Suprapubic skin (tissue), 4 donors: Measurements from ENCODE around the gene MCM5.
"Not testable (repeated sequence)": the region's sequence is repeated elsewhere in the genome, so short reads cannot be mapped to it uniquely, and the experiment has no call there.

ENCODE experiments used
- EP300 ChIP-seq: sonication (generic); formaldehyde crosslinking; IDR thresholded peaks from one replicate; pipeline ENCODE4 v1.6.1; 2017; ENCODE audit warnings: antibody characterized with exemption
- POLR2A ChIP-seq, 2 donors: fragments of 450-650 bp; IDR thresholded peaks; one replicate each; pipeline ENCODE4 v1.6.1; 2017; ENCODE audit warnings: antibody characterized with exemption in 2 of 2, mild to moderate bottlenecking in 2 of 2, moderate library complexity in 2 of 2
- POLR2AphosphoS5 ChIP-seq, 3 donors: sonication (generic); formaldehyde crosslinking; IDR thresholded peaks; one replicate each; pipeline ENCODE4 v1.6.1; 2017; ENCODE audit warnings: antibody characterized with exemption in 3 of 3
- TF ChIP-seq, protein P1 (sequence below), 2 donors: fragments of 200-600 bp in 1 of 2; fragments of 450-650 bp in 1 of 2; sonication (generic) in 1 of 2; IDR thresholded peaks; one replicate each; pipeline ENCODE4 v1.5.1; 2016 to 2019; ENCODE audit warnings: antibody characterized with exemption in 2 of 2, mild to moderate bottlenecking in 1 of 2, moderate library complexity in 1 of 2

DNA sequence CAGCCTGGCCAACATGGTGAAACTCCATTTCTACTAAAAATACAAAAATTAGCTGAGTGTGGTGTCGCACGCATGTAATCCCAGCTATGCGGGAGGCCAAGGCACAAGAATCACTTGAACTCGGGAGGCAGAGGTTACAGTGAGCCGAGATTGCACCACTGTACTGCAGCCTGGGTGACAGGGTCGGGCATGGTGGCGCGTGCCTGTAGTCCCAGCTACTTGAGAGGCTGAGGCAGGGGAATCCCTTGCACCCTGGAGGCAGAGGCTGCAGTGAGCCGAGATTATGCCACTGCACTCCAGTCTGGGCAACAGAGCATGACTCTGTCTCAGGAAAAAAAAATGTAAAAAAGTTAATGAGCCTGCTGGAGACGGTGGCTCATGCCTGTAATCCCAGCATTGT lies 60.0 kb downstream of the MCM5 start:
- TF ChIP-seq POLR2AphosphoS5 (IDR thresholded peaks at IDR 0.05); EP300; POLR2A (IDR thresholded peaks at IDR 0.05): not testable (repeated sequence)
- TF ChIP-seq, protein P1, sequence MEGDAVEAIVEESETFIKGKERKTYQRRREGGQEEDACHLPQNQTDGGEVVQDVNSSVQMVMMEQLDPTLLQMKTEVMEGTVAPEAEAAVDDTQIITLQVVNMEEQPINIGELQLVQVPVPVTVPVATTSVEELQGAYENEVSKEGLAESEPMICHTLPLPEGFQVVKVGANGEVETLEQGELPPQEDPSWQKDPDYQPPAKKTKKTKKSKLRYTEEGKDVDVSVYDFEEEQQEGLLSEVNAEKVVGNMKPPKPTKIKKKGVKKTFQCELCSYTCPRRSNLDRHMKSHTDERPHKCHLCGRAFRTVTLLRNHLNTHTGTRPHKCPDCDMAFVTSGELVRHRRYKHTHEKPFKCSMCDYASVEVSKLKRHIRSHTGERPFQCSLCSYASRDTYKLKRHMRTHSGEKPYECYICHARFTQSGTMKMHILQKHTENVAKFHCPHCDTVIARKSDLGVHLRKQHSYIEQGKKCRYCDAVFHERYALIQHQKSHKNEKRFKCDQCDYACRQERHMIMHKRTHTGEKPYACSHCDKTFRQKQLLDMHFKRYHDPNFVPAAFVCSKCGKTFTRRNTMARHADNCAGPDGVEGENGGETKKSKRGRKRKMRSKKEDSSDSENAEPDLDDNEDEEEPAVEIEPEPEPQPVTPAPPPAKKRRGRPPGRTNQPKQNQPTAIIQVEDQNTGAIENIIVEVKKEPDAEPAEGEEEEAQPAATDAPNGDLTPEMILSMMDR (IDR thresholded peaks at IDR 0.05), result not testable (repeated sequence)
